ENCODE data around the gene IL37.

DNA sequence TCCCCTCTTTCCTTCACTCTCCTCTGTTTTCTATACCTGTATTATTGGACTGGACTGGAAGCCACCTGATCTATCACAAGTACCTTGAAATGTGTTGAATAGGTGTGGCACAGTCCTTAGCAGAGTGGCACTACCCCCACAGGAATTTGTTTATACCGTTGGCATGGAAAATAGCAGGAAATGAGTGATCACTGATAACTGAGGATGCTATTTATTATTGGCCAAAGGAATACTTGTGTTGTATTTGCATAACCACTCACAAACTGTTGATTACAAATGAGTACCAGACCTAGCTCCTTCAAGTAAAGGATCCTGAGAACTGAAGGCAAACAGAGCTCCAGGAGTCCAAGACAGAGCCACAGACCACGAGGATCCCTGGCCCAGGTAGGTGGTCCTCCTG is at the start of gene IL37:
- no peak for TF ChIP-seq EZH2 (IDR thresholded peaks at IDR 0.05; ENCODE audit: insufficient read depth, low read length)
- TF ChIP-seq CTCF (IDR thresholded peaks at IDR 0.05; ENCODE audit: insufficient read depth, low read depth, low read length), result no peak
